Ascending aorta (tissue), 2 donors: ENCODE results near the gene KRTAP9-4. TPM values are rescaled to one million over a fixed set of nuclear protein-coding genes. Genes with fewer than 3 reads are reported as not detected.

Source experiments
- DNase-seq, 2 donors: peaks; one replicate each; pipeline ENCODE4 v3.0.0-alpha.2; 2019; ENCODE audit warnings: low spot score in 2 of 2
- H3K27ac ChIP-seq, 2 donors: fragments of 200-600 bp; sonication (generic); one replicate each; pipeline ENCODE4 v1.5.1; 2016 to 2017; ENCODE audit warnings: mild to moderate bottlenecking in 1 of 2
- H3K27me3 ChIP-seq: fragments of 200-600 bp; sonication (generic); one replicate; pipeline ENCODE4 v1.5.1; 2017
- H3K36me3 ChIP-seq, 2 donors: fragments of 200-600 bp; sonication (generic); one replicate each; pipeline ENCODE4 v1.5.1; 2016
- H3K4me1 ChIP-seq, 2 donors: fragments of 200-600 bp; sonication (generic); one replicate each; pipeline ENCODE4 v1.5.1; 2016 to 2017; ENCODE audit warnings: mild to moderate bottlenecking in 1 of 2
- H3K4me3 ChIP-seq, 2 donors: fragments of 200-600 bp; sonication (generic); one replicate each; pipeline ENCODE4 v1.5.1; 2016 to 2017; ENCODE audit warnings: mild to moderate bottlenecking in 1 of 2
- H3K9me3 ChIP-seq, 2 donors: fragments of 200-600 bp; sonication (generic); one replicate each; pipeline ENCODE4 v1.5.1; 2016
- CTCF ChIP-seq, 3 experiments: fragments of 200-600 bp in 2 of 3; fragments of 450-650 bp in 1 of 3; sonication (generic) in 2 of 3; IDR thresholded peaks; one replicate each; pipeline ENCODE4 v1.5.1; 2016 to 2019; ENCODE audit warnings: antibody characterized with exemption in 3 of 3, mild to moderate bottlenecking in 1 of 3, moderate library complexity in 1 of 3
- intact Hi-C: fragments of 100-400 bp; cut with DNase I; formaldehyde crosslinking; loops from one replicate; pipeline ENCODE4 v1.15.1; 2023
- total RNA-seq: library from RNA; depleted of rRNA; stranded (reverse); fragments of >200 nt; gene quantifications from one replicate; pipeline ENCODE4 v1.1.0, GENCODE V29; 2016

Gene KRTAP9-4
- total RNA-seq, 1 donor from 2014 or later, result not detected

- TF ChIP-seq CTCF (IDR thresholded peaks at IDR 0.05), result no peak
These were observed 34.6 kb downstream of the KRTAP9-4 start for GRCh38 chr17:41284043-41284442.

DNA sequence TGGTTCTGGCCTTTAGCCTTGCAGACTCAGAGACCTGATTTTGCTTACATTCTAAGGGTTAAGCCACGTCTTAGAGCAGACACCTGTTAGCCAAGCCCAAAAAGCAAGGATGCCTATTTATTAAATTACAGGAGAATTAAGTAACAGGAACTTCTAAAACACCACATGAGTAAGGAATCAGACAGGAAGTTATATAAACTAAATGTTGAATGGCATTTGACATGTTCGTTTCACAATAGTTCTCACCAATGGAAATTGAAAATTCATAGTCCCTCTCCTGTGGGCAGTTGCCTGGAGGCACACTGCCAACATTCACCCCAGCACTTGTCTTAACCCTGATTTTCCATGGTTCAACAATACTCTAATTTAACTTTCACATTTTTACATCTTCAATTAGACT lies 35.1 kb downstream of the KRTAP9-4 start:
- TF ChIP-seq CTCF (IDR thresholded peaks at IDR 0.05), result no peak

More at GRCh38 chr17:41284043-41284442, 34.6 kb downstream of the KRTAP9-4 start:
- H3K4me3 ChIP-seq, result no peak overlapping the region
- no peak overlapping the region for H3K27ac ChIP-seq
- H3K36me3 ChIP-seq, result no peaks in the 10 kb centered on the region
- no peaks in the 10 kb centered on the region for H3K9me3 ChIP-seq
- DNase-seq, result no peak
- intact Hi-C loops, result no loop called here
- no peaks in the 10 kb centered on the region for H3K27me3 ChIP-seq
- no peaks in the 10 kb centered on the region for H3K4me1 ChIP-seq

DNA sequence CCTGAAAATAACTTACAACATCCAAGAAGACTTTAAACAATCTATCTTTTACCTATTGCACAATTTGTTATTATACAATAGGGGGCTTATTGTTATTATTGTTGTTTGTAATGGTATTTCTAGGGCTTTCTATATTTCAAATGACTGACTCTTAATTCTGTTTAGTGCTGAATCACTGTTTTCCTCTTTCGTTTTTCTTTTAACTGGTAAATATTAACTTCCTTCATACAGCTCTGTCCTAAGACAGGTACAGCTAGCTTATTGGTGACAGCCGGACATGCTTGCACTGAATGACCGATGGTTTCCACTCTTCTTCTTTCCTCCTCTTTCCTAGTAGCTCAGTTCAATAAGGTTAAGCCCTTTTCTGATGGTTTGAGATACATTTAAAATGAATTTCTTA lies 37.6 kb downstream of the KRTAP9-4 start:
- no peaks in the 10 kb centered on the region for H3K36me3 ChIP-seq
- DNase-seq, result no peak
- H3K27me3 ChIP-seq, result no peaks in the 10 kb centered on the region
- no peaks in the 10 kb centered on the region for H3K9me3 ChIP-seq
- H3K4me3 ChIP-seq, result no peak overlapping the region
- no peaks in the 10 kb centered on the region for H3K4me1 ChIP-seq
- H3K27ac ChIP-seq, result no peak overlapping the region
- intact Hi-C loops, result no loop called here
- no peak for TF ChIP-seq CTCF (IDR thresholded peaks at IDR 0.05)

More for the DNA sequence above, 35.1 kb downstream of the KRTAP9-4 start:
- DNase-seq, result no peak
- no peaks in the 10 kb centered on the region for H3K9me3 ChIP-seq
- no peaks in the 10 kb centered on the region for H3K4me1 ChIP-seq
- intact Hi-C loops, result no loop called here
- H3K27ac ChIP-seq, result no peak overlapping the region
- H3K4me3 ChIP-seq, result no peak overlapping the region
- no peaks in the 10 kb centered on the region for H3K27me3 ChIP-seq
- H3K36me3 ChIP-seq, result no peaks in the 10 kb centered on the region

DNA sequence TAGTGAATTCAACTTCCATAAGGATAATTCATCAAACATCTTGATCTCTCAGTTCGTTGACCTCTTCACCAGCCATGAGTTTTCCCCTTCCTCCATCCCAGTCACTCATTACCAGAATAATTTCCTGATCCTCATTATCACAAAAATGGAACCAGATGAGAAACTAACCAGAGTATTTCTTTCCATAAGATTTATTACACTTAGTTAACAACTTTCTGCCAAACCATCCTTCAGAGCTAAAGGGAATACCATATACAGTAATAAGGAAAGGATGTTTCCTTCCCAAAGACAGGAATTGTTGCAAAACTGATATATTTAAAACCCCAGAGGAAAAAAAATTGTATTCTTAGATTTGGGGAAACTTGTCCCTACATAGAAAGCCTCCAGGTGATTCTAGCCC lies 44.5 kb downstream of the KRTAP9-4 start:
- no peaks in the 10 kb centered on the region for H3K27me3 ChIP-seq
- TF ChIP-seq CTCF (IDR thresholded peaks at IDR 0.05), result no peak
- no peak overlapping the region for H3K27ac ChIP-seq
- no peaks in the 10 kb centered on the region for H3K4me1 ChIP-seq
- H3K36me3 ChIP-seq, result no peaks in the 10 kb centered on the region
- no peak for DNase-seq
- intact Hi-C loops, result no loop called here
- no peaks in the 10 kb centered on the region for H3K9me3 ChIP-seq
- no peak overlapping the region for H3K4me3 ChIP-seq

- no peak overlapping the region for H3K27ac ChIP-seq
- peaks cover 0 to 4% of the 10 kb centered on the region in 2 donors for H3K9me3 ChIP-seq
- intact Hi-C loops, result no loop called here
- H3K4me3 ChIP-seq, result no peak overlapping the region
- no peaks in the 10 kb centered on the region for H3K4me1 ChIP-seq
- TF ChIP-seq CTCF (IDR thresholded peaks at IDR 0.05), result no peak
- no peak for DNase-seq
- no peaks in the 10 kb centered on the region for H3K27me3 ChIP-seq
- no peaks in the 10 kb centered on the region for H3K36me3 ChIP-seq
These were observed 47.4 kb downstream of the KRTAP9-4 start for GRCh38 chr17:41296846-41297245.
